Superior temporal gyrus (tissue), 1 donor: ENCODE data around the gene DCDC2C.
A peak's percentile ranks its signal among the peaks of the same experiment; 100 is the strongest.

Source experiments
- DNase-seq: peaks from one replicate; pipeline ENCODE4 v3.0.0-alpha.2; 2016; ENCODE audit errors: extremely low spot score

DCDC2C gene

DNA sequence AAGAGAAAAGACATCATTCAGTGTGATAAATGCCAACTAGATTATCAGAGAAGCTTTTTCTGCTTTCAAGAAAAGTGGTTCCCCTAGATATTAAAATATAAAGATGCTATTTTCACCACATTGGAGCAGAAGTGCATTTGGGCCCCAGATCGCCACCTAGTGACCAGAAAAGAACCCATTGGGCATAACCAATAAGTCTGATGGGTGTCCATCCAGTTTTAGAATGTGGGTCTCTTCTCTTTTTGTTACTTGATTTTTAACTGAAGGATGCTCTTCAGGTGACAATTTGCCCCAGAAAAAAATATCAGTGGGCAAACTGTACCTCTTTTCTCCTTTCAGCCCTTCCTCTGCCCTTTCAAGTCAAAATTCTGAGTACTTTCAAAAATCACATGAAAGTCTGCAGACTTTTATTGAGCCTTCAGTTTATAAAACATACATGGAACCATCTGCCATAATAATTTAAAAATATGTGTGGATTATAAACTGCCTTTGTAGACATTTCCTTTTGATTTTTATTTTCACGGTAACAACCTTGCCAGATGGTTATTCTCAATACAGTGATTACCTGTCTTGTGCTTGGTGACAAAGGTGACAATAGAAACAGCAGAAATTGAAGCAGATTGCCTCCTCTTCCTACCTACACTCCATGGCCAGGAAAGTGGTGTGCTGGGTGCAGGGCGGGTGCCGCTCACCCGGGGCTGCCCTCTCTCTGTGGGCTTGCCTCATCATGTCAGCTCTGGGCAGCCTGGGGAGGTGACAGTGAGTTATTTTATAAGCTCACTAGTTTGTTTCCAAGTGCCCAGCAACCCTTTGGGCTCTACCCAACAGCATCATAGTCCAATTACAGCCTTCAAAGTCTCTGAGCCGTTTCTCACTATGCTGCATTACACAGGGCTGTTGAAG is 124.5 kb downstream of the DCDC2C start:
- peak; percentile 32 for DNase-seq

DNA sequence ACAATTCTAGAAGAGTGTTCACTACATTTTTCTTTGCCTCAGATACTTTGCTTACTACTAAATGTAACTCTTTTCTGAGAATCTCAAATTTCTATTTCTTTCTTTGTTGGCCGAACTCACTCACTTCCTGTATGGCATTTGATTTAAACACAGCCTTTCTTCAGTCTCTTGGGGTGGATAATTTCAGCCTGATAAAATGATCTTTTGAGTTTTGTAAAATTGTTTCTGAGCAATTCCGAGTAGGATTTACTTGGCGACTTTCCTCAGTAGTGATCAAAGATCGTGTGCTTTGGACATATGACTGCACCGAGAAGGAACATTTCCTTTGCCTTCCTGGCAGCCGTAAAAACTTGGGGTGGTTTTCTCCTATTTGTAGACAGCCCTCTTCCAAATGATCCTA is 127.4 kb downstream of the DCDC2C start:
- no peak for DNase-seq

DNA sequence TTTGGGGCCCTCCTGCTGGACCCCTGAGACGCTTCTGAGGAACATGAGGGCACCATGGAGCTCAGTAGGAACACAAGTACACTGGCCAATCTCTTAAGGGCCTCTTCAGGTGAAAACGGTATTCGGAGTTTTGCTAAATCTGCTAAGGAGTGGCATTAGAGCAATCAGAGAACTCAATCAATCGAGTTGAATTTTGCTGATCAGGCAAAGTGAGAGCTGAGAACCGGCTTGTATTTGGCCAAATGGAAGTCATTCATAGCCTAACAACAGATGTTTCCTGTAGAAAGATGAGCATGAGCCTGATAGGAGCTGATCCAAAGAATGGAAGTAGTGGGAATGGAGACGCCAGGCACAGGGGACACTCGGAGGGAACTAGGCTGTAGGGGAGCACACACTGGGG is 133.7 kb downstream of the DCDC2C start:
- DNase-seq: no peak

DNA sequence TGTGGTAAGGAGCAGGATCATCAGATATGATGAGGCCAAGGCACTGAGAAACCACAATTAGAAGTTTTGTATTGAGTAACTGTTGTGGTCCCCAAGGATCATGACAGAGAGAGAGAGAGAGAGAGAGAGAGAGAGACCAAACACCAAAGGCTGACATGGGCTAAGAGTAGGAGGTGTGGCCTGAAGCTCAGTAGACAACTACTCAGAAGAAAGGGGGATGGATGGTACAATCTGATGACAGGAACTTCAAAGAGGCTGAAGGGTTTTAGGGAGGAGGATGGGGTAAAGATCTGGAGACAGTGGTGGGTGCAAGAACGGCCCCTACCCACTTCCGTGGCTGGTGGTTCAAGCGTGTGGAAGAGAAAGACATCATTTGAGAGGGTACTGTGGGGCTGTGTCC is 135.0 kb downstream of the DCDC2C start:
- no peak for DNase-seq

DNA sequence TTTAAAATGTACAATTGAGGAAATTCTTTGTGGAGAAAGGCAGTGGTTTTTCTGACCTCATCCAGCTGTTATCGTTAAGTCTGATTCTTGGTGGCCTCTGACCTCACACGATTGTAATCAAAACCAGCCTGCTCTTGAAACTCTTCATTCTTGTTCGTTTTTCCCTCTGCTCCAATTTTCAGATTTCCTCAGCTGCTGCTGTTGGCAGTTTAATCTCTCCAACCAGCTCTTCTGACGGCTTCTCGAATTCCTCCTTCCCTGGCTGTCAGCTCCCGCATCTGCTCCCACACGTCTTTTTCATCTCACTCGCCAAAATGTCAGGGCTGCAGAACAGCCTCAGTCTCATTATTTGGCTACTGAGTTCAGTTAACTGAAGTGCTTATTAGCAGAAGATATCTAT is 136.1 kb downstream of the DCDC2C start:
- peak; percentile 19 for DNase-seq

DNA sequence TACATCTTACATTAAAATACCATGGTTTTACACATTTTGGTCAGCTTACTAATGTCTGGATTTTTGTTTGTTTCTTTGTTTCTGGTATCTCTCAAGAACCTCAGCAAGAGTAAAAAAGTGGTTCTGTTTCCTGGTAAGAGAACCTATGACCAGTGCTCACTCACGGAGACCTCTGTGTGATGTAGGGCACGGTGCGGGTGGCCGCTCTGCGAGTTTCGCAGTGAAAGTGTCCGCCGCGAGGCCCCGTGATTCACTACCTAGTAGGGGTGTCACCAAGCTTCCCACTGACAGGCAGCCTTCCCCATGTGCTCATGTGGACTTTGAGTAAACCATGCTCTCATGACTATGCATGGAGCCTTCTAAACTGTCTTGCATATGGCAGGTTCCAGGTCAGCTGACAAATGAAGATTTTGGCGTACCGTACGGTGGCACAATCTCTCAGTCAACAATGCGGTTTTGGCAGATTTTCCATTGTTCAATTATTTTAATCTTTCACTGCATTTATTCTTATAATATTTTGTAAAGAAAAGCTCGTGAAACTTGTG is 137.3 kb downstream of the DCDC2C start:
- no peak for DNase-seq

DNA sequence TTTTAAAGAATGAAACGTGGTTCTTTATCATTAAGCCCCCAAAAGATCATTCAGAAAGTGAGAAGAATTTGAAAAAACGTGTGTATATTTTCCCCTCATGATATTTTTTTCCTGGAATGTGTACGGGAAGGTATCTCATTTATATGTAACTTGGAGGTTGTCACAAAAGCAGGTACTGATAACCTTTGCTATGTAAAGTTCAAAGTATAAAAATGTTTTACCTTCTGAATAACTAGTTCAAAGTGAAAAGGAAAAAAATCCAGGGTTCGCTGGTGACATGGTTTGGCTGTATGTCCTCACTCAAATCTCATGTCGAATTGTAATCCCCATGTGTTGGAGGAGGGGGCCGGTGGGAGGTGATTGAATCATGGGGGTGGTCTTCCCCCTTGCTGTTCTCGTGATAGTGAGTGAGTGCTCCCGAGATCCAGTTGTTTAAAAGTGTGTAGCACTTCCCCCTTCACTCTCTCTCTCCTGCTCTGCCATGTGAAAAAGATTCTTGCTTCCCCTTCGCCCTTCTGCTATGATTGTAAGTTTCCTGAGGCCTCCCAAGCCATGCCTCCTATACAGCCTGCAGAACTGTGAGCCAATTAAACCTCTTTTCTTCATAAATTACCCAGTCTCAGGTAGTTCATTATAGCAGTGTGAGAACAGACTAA is 144.2 kb downstream of the DCDC2C start:
- DNase-seq: no peak

DNA sequence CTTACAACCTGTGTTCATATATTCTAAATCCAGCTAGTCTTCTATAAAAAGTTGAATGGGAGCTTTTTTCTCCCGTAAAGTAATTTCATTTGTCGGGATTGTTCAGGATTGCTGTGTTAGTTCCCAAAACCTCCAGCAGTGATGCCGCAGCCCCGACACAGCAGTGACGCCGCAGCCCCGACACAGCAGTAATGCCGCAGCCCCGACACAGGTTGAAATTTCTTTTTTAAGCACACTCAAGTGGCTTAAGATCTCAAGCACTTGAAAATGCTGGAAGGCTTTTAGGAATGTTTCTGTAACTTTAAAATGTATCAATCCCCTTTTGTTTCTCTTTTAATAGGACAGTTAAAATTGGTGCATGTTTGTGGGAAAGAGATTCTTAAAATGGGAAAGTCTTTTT is 145.4 kb downstream of the DCDC2C start:
- no peak for DNase-seq

DNA sequence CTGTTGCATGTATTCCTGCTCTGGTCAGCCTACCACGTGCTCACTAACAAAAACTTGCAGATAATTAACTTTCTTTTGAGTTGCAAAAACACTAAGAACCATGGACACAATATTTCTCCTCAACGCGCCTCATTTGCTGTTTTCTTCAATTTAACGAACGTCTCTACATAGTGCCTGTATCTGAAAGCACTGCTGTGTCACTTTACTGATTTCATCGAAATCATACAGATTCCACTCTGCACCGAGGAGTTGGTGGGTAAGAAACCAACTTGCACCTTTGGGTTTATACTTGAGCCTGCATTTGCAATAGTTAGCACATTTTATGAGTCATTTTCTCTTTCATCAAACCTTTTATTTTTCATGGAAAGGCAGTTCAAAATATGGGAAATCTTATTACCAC is 145.8 kb downstream of the DCDC2C start:
- no peak for DNase-seq

DNA sequence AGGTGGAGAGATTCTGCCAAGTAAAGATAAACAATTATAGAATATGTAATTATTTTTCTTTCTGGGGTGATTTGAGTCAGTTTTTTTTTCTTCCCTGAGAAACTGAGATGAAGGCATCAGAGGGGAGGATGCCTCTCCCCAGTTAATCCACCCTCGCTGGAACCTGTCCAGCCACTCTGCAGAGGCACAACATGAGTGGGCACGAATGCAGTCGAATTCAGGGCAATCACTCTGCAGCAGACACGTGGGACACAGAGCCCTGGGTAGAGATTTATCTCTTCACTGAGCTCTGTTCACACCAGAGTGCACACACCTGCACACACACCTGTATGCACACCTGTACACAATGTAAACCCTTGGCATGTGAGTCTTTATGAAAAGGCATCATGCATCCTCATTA is 154.2 kb downstream of the DCDC2C start:
- no peak for DNase-seq

DNA sequence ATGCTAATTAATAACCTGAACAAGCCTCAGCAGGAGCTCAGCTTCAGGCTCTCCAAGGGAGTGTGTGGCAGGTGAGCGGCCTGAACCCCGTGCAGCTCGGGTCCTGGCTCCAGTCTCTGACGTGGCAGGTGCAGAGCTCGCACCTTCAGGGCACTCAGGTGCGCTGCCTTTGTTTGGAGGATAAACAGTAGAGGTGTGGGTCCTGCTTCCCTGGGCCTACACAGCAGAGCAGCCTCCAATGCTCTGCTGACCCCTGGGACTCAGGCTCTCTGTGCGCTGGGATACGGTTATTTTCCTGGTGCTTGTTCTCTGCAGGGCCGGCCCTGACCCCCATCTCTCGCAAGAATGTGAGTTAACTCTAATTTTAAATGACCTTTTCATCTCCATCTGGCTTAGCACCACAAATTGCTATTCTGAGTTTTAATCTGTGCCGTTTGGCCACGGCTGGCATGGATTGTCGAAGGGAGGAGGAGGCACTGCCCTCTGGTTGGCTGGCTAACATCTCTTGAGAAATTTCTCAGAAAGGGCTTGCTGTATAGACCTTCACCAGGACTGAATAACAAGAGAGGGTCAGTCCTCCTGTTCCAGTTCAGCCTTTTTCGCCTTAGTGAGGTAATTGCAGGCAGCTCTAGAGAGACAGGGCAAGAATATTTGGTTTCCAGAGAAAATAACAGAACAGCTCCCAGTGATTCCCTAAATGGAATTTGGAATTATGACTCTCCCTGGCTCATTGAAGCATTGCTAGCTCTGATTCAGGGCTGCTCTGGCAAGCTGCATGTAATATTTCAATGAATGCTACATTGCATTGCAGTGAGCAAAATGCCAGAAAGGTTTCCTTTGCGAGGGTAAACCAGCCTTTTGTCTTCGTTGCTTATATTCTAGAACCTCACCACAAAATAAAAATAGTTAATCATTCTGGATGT is 161.8 kb downstream of the DCDC2C start:
- DNase-seq: no peak

DNA sequence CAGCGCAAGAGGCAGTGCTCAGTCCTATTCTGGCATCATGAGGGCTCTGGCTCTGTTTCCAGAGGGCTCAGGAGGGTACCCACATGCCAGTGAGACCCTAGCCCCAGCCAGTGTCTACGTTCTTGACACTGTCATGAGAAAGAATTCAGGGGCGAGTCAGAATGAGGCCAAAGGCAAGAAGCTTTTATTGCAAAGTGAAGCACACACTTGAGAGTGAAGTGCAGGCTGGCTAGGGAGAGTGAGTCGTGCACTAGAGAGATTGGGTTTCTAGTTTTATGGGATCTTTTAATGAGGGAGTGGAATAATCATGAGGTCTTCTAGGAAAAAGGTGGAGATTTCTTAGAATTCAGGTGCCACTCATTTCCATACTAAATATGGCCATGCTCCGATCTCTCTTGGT is 164.1 kb downstream of the DCDC2C start:
- no peak for DNase-seq

DNA sequence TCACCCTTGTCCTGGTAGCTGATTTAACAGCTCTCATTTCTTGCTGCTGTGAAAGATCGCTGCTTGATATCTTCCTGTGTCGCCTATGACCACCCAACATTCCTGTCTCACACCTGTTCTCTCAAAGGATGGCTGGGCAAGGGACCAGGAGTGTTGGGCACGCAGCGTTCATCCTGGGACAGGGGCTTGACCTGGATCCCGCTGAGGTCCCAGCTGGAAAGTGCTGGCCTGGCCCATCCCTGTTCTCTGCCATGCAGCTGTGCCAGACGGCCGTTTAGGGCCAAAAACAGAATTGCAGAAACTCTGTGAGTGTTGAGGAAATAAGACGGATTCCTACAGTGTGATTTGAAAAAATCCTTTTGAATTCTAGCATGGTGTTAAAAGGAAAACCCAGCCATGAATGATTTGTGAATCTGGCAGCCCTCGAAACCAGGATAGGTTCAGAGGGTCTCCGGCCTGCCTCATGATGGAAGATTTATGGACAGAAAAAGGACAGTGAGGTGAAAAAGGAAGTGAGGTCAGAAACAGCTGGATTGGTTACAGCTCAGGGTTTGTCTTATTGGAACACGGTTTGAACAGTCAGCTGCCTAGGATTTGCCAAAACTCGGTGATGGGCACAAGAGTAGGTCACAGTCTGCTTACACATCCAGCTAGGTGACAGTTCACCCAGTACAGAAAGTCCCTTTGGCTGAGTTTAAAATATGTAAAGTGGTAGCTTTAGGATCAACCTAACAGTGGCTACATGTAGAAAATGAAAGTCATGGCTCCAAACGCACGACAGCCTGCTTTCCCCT is 164.8 kb downstream of the DCDC2C start:
- no peak for DNase-seq

DNA sequence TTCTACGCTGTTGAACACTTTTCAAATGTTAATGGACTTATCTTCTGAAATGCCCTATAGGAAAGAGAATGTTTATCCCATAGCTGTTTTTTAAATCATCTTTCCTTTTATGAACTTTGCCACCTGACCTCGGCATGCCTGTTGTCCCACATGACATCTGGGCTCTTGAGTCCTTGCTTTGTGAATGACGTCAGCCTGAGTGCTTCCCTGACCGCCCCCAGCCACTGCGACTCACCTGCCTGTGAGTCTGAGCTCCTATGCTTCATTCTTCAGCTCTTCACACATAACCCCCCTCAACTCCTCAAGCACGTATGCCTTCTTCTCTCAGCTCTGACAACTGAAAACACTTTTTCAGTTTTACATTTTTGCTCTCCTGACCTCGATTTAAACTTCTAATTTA is 166.8 kb downstream of the DCDC2C start:
- no peak for DNase-seq

DNA sequence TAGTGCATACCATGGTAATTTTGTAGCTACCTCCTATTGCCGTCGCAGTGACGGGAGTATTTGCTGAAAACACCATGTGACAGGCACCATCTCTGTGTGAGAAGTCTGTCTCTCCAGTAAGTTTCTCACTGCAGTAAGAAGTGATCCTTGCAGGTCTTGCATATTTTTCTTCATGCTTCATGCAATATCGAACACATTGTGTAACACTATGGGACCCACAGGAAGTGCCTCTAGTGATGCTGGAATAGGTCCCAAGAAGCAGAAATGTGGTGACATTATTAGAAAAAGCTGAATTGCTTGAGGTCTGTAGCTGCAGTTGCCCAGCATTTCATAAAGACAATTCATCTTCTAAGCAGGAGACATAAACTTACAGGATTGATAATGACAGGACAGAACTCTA is 167.6 kb downstream of the DCDC2C start:
- no peak for DNase-seq

DNA sequence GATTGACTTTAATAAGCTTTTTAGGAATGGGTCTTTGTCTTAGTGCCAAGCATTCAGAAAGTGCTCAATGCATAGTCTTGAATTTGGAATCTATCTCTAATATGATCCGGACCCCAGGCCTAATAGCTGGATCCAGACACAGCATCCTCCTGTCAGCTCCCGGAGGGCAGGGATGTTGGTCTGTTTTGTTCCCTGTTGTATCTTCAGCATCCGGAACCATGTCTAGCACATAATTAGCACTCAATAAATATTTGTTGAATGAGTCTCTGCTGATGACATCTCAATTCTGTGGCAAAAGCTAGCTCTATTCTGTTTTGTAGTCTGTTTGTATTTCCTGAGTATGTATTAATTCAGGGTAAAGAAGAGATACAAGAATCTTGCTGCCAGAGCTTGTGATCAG is 169.1 kb downstream of the DCDC2C start:
- no peak for DNase-seq

DNA sequence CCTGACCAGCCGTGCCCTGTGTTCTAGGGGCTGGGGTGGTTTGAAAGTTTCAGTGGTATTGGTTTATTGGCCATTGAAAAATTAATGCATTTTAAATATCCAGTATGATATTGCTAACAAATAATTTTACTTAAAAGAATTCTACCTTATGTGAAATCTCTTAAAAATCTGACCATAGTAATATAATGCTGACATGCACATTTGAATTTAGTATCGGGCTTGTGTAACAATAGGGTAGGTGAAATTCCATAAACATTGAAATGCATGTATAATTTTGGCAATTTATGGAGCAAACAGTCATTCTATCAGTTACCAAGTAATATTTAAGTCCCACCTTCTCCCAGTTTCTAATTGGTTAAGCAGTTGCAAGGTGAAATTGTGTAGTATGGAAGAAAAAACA is 170.5 kb downstream of the DCDC2C start:
- no peak for DNase-seq

DNA sequence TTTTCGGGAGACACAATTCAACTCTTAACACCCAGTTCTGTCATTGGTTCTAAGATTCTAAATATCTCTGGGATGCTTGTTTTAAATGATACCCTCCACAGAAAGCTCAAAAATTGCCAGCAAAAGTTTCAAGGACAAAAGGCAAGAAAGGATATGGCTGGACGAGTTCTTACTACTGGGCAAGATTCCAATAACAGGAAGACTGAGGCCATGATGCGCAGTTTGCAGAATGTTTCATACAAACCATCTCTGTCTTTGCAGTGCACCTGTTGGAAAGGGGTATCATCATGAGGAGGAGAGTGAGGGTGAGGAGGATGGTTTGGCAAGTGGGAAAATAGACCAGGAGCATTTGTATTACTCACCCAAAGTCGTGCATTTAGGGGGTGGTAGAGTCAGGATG is 172.8 kb downstream of the DCDC2C start:
- DNase-seq: no peak

DNA sequence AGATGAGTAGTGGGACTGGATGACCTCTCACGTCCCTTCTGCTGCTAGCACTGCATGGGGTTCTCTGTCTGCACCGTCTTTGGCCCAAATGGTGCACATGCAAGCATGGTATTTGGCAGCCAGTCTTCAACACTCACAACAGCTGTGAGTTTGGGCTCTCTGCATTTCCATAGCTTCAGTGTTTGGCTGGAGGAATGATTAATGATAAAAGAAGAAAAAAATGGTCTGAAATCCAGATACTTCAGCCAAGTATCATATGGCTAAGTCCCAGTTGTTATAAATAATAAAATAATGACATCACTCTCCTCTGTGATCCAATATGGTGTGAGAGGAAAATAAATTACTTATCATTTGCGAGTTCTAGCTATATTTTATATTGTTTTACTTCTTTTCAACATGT is 173.3 kb downstream of the DCDC2C start:
- DNase-seq: no peak

DNA sequence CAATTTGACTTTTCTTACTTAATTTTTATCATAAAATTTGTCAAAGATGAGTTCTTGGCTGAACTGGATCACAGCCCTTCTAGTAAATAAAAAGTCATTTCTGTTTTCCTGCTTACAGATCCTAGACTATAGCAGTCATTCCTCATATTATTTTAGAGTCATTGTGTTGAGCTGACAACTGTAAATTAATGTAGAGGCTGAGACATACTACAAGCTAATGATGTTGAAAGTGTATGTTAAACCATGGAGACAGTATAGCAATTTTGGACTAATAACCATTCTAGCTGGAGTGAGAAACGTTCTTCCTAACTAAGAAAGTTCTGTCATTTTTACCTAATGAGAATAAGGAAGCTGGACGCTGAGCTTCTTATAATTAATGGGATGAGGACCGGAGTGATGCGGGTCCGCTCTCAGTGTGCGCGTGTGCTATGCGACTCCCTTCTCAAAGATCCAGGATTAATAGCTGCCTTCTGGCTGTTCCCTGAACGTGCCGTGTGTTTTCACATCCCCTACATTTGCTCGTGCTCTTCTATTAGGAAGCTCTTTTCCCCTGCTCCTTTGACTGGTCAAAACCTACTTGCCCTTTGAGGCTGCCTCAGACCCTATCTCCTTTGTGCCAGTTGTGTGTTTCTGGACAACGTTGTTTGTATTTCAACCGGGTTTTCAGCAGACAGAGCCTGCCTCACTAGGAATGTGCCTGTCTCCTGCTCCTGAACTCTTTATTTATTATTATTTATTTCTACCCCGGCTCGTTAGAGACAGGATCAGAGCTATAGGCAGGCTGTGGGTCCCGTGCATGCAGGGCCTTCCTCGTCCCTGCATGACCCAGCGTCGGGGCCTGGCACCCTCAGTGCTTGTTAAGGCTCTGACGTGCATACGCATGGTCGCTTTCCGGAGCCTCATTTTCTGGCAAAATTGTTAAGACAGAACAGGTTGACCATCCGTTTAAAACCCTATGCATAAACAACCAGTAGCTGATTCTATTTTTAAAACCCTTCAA is 182.6 kb downstream of the DCDC2C start:
- no peak for DNase-seq
